Ishikawa (cell line): ENCODE measurements around the gene PODN.

Experiments used
- CEBPB ChIP-seq: IDR thresholded peaks from 2 replicates; pipeline ENCODE4 v1.6.1; 2012
- CREB1 ChIP-seq: IDR thresholded peaks from 2 replicates; pipeline ENCODE4 v1.6.1; 2012; ENCODE audit warnings: low read depth
- EP300 ChIP-seq: IDR thresholded peaks from 2 replicates; pipeline ENCODE4 v1.6.1; 2012; ENCODE audit warnings: borderline replicate concordance
- TAF1 ChIP-seq: IDR thresholded peaks from 2 replicates; pipeline ENCODE4 v1.6.1; 2012; ENCODE audit warnings: low read depth, mild to moderate bottlenecking

DNA sequence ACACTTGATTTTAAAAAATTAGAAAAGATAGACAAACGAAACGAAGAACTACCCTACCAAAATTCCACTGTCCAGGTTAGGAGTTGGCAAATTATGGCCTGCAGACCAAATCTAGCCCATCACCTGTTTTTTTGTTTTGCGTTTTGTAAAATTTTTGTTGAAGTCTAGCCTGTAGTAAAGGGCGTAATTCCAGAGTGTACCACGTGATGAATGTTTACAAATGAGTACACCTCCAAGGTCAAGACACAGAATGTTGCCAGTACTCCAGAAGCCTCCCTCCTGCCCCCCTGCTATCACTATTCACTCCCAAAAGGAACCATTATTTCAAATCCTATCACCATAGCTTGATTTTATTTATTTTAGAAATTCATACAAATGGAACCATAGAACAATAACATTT lies 17.1 kb upstream of the PODN start:
- no peak for TF ChIP-seq CEBPB
- TF ChIP-seq TAF1: no peak
- no peak for TF ChIP-seq EP300
- no peak for TF ChIP-seq CREB1
